ENCODE results near the gene GRIK2.

The GRIK2 gene

DNA sequence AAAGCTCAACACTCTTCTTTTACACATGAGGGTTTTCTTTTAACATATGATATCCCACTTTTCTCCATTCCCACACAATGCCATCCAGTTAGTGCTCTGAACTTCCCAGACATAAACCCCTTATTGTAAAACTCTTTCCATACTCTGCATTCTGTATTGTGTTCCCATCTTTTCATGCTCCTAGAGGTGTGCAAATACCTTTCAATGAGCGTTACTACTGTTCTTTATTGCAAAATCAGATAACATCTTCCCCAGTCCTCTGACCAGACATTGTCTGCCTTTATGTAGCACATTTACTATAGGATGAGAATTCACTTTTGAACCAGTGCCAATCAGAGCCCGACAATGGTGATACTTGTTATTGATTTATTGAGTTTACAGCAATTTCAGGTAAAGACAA is 296.2 kb downstream of the GRIK2 start:
- TF ChIP-seq POLR2AphosphoS5 (IDR thresholded peaks at IDR 0.05; ENCODE audit: low read depth, low read length) (no peak), FOXP2 (optimal IDR thresholded peaks at IDR 0.05; ENCODE audit: borderline replicate concordance, extremely low read depth, extremely low read length, insufficient read depth) (no peak), TAF1 (IDR thresholded peaks at IDR 0.05; ENCODE audit: borderline replicate concordance, insufficient read depth, low read length) (no peak), SIN3A (IDR thresholded peaks at IDR 0.05; ENCODE audit: borderline replicate concordance, insufficient read depth, low read length) (no peak)
- TF ChIP-seq, protein P1, sequence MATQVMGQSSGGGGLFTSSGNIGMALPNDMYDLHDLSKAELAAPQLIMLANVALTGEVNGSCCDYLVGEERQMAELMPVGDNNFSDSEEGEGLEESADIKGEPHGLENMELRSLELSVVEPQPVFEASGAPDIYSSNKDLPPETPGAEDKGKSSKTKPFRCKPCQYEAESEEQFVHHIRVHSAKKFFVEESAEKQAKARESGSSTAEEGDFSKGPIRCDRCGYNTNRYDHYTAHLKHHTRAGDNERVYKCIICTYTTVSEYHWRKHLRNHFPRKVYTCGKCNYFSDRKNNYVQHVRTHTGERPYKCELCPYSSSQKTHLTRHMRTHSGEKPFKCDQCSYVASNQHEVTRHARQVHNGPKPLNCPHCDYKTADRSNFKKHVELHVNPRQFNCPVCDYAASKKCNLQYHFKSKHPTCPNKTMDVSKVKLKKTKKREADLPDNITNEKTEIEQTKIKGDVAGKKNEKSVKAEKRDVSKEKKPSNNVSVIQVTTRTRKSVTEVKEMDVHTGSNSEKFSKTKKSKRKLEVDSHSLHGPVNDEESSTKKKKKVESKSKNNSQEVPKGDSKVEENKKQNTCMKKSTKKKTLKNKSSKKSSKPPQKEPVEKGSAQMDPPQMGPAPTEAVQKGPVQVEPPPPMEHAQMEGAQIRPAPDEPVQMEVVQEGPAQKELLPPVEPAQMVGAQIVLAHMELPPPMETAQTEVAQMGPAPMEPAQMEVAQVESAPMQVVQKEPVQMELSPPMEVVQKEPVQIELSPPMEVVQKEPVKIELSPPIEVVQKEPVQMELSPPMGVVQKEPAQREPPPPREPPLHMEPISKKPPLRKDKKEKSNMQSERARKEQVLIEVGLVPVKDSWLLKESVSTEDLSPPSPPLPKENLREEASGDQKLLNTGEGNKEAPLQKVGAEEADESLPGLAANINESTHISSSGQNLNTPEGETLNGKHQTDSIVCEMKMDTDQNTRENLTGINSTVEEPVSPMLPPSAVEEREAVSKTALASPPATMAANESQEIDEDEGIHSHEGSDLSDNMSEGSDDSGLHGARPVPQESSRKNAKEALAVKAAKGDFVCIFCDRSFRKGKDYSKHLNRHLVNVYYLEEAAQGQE (IDR thresholded peaks at IDR 0.05; ENCODE audit: insufficient read depth in 1 of 2, low read depth in 2 of 2, low read length in 2 of 2), result no peak

DNA sequence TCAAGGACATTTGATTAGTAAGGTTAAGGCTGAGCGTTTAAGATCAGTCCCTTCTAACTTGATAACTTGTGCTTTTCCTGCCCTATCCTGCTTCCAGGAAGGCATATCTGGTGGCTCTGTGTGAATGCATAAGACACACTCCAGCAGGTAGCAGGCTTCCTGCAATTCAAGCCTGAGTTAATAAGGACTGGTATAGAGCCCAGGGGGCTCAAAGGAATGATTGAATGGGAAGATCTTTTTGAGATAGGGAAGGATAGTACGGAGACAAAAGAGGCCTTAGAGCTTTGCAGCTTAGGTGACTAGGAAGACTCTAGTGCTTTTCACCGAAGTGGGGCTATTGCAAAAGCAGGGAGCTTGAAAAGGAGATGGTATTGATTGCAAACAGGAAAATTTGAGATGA is 307.1 kb downstream of the GRIK2 start:
- TF ChIP-seq SIN3A (IDR thresholded peaks at IDR 0.05; ENCODE audit: borderline replicate concordance, insufficient read depth, low read length) (no peak), FOXP2 (optimal IDR thresholded peaks at IDR 0.05; ENCODE audit: borderline replicate concordance, extremely low read depth, extremely low read length, insufficient read depth) (no peak), POLR2AphosphoS5 (IDR thresholded peaks at IDR 0.05; ENCODE audit: low read depth, low read length) (no peak), TAF1 (IDR thresholded peaks at IDR 0.05; ENCODE audit: borderline replicate concordance, insufficient read depth, low read length) (no peak)
- TF ChIP-seq, protein P1 (IDR thresholded peaks at IDR 0.05; ENCODE audit: insufficient read depth in 1 of 2, low read depth in 2 of 2, low read length in 2 of 2), result no peak

DNA sequence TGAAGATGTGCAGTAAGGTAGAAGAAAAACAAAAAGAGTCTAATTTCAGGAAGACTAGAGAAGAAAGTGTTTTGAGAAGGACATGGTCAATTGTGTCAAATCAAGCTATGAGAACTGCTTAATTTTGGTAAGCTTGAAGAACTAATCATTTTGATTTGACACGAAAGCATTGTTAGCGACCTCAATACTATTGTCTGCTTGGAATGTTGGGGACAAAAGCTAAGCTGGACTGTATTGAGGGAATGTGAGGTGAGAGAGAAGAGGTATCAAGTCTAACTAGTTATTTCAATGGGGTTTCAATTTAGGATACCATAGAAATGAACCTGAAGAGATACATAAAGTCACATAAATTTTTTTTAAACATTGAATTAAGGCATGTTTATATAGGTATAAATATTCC is 309.8 kb downstream of the GRIK2 start:
- no peak for TF ChIP-seq SIN3A (IDR thresholded peaks at IDR 0.05; ENCODE audit: borderline replicate concordance, insufficient read depth, low read length)
- TF ChIP-seq, protein P1 (IDR thresholded peaks at IDR 0.05; ENCODE audit: insufficient read depth in 1 of 2, low read depth in 2 of 2, low read length in 2 of 2), result no peak
- no peak for TF ChIP-seq POLR2AphosphoS5 (IDR thresholded peaks at IDR 0.05; ENCODE audit: low read depth, low read length)
- TF ChIP-seq TAF1 (IDR thresholded peaks at IDR 0.05; ENCODE audit: borderline replicate concordance, insufficient read depth, low read length), result no peak
- TF ChIP-seq FOXP2 (optimal IDR thresholded peaks at IDR 0.05; ENCODE audit: borderline replicate concordance, extremely low read depth, extremely low read length, insufficient read depth), result no peak

DNA sequence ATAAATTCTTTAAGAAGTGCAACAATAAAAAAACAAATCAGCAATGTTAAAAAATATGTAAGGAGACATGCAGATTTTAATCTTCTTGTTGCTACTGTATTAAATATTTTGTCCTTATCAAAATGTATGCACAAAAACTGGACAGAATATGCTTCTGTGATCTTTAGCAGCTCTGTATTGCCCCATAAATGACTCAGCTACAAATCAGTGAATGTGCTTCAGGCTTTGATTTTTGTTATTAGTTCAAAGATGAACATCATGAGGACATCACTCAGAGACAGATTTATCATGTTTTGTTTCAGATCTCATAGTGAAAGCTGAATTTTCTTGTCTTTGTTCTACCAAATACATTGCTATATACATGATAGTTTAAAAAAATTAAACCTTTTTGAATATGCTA is 312.4 kb downstream of the GRIK2 start:
- TF ChIP-seq POLR2AphosphoS5 (IDR thresholded peaks at IDR 0.05; ENCODE audit: low read depth, low read length) (no peak), FOXP2 (optimal IDR thresholded peaks at IDR 0.05; ENCODE audit: borderline replicate concordance, extremely low read depth, extremely low read length, insufficient read depth) (no peak), SIN3A (IDR thresholded peaks at IDR 0.05; ENCODE audit: borderline replicate concordance, insufficient read depth, low read length) (no peak)
- TF ChIP-seq, protein P1 (IDR thresholded peaks at IDR 0.05; ENCODE audit: insufficient read depth in 1 of 2, low read depth in 2 of 2, low read length in 2 of 2), result no peak

DNA sequence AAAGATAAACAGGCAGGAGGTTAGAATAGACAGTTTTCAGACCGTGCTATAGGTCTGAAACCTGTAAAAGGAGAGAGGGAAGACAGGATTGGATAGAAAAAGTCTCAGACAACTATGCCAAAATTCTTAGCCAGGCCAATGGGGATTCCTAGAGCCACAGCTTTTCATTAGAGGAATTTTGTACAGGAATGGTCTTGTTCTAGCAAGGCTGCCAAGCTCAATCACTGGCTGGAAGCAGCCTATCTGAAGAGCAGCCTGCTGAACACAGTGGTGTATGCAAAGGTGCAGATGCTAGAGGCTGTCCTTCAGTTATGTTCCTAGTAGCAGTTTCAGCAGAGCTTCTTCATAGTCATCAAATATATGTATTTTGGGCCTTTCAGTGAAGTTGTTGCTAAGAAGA is 313.1 kb downstream of the GRIK2 start:
- TF ChIP-seq SIN3A (IDR thresholded peaks at IDR 0.05; ENCODE audit: borderline replicate concordance, insufficient read depth, low read length), result no peak
- no peak for TF ChIP-seq POLR2AphosphoS5 (IDR thresholded peaks at IDR 0.05; ENCODE audit: low read depth, low read length)
- no peak for TF ChIP-seq FOXP2 (optimal IDR thresholded peaks at IDR 0.05; ENCODE audit: borderline replicate concordance, extremely low read depth, extremely low read length, insufficient read depth)
- TF ChIP-seq, protein P1 (IDR thresholded peaks at IDR 0.05; ENCODE audit: insufficient read depth in 1 of 2, low read depth in 2 of 2, low read length in 2 of 2), result no peak
- TF ChIP-seq TAF1 (IDR thresholded peaks at IDR 0.05; ENCODE audit: borderline replicate concordance, insufficient read depth, low read length), result no peak

Measured in PFSK-1 (cell line).